Skin of body (tissue), 2 donors: ENCODE data around the gene MSRB3. TPM values are rescaled to one million over a fixed set of nuclear protein-coding genes. Genes with fewer than 3 reads are reported as not detected.

ENCODE experiments used
- DNase-seq: peaks from one replicate; lab custom pipeline; 2025; lab: John Stamatoyannopoulos, UW
- total RNA-seq: library from RNA; depleted of rRNA; stranded (reverse); fragments of >200 nt; gene quantifications from one replicate; pipeline ENCODE4 v1.2.3, GENCODE V29; 2014

The MSRB3 gene
- total RNA-seq, 1 donor from 2014 or later, result 23.8 TPM

DNA sequence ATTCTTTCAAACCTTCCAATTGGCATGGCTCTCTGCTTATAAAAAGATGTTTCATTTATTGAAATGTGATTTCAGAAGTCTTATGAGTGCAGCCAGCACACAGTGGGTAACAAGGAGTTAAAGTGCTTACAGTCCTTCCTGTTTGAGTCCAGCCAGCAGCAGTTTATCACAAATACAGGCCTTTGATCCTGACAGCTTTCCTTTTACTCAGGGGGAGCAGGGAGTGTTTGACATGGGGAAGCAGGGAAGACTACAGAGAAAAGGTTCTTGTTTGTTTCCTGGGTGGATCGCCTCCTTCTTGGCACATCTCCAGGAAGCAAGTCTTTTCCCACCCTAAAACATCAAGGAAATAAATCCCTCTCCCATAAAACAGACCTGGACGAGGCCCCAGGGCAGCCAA lies 216.1 kb downstream of the MSRB3 start:
- no peak for DNase-seq

DNA sequence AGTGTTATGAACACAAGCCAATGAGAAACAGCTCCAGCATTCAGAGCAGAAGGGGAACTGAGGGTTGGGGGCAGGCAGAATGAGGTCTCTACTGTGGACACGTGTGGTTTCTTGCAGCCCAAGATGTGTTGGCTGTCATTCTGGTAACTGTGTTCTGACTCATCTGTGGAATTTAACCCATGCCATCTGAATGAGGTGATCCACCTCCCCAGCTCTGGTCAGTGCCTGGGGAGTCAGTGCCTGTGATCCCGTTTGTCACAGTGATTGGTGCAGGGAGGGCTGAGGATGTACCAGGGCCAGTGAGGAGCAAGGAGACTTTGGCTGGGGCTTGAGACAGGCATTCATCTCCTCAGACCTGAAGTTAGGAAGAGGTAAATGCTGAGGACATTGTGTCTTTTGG lies 216.8 kb downstream of the MSRB3 start:
- DNase-seq, result no peak

DNA sequence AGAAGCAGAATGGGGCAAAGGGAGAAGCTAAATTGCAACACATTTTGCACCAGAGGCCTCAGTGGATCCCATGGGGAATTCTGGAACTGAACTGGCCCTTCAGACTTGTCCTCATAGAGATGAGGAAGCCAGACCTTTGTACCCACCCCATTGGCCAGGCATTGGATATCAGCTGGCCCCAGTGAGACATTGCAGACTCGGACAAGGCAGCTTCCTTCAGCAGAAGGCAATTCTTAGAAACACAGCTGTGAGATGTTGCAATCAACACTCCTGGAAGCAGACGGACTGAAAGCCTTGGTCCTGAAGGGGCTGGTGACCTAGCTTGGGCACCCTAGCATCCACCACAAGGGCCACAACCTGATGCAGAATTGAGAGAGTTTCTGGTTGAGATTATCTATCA lies 218.1 kb downstream of the MSRB3 start:
- no peak for DNase-seq

DNA sequence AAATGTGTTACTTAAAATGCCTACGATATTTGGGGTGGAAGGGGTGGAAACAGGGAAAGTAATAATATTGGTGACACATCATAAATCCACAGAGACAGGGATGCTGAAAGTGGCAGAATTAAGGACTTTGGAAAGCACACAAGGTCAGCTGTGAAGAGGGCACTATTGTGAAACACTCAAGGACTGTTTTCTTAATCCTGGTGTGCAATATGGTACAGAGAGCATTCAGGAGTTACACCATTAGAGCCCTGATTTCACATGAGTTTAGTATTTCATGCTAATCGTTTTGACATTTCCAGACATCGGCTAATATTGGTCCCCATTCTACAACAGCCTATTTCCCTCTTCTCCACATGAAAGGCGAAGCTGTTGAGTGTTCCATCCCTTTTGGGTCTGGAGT lies 219.2 kb downstream of the MSRB3 start:
- no peak for DNase-seq

DNA sequence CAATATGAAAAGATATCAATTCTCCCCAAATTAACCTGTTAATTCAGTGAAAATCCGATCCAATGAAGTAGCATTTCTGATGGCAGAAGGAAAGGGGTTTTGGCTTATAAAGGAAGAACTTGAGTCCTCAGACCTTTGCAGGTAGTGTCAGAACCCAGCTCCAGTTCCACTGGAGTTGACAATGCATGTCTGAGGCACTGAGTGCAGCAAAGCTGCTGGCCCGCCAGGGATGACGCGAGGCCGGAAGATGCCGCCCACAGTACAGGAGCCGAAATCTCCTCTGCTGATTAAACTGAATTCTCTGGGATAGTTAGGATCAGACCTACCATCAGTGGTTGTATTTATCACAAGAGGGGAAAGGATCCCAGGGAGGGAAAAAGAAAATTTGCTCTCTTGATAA lies 220.7 kb downstream of the MSRB3 start:
- no peak for DNase-seq

DNA sequence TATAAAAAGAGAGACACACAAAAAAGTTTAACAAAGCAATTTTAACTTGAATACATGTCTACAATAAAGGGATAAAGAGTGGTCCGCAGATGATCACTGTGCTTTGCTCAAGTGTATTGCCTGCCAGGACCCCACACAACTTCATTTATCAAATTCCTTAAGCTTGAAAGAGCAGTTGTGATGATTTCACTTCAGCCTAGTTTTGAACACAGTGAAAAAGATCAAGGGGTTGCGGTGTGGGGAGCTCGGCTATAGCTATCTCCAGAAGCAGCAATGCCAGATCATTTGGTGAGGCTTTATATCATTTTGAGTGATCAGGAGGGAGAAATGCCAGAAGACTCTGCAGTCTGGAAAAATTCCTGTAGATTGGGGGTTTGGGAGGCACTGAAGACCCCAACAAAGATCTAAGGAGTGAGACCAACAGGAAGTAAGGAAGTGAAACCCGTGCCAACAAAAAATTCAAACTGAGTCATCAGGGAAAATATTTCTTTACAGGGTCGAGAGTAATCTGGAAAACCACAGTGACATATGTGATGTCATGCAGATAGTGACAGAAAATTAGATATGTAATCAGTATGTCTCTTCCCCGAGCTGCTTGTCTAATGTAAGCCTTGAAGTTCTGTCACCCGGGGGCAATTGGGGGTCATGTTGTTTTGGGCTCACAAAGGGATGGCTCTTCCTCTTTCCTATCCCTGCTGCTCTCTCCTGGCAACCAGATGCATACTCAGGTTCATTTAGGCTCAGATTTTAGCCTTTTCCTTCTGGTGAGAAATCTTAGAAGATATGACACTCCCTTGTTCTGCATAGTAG lies 221.8 kb downstream of the MSRB3 start:
- DNase-seq, result peak; percentile 59

DNA sequence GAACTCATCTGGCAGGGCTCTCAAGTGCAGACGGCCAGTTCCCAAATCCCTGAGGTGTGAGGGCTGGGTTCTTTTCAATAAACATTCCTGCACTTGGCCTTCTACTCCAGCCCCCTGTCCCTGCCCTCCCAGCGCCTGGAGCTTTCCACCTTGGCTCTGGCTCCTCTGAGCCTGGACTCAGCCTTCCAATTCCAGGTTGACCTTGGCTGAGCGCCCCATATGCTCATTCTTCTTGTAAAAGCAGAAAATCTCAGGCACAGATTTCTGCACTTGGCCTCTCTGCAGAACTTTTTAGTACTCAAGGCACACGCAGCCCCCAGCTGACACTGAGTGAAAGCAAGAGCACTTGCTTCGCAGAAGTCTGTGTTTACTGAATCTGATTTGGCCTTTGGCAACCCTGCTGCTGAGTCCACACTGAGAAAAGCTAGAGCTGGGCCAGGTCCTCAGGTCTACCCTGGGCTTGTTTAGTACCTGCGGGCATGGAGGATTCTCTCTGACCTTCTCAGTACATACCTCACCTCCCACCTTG lies 222.7 kb downstream of the MSRB3 start:
- DNase-seq, result peak; percentile 68

DNA sequence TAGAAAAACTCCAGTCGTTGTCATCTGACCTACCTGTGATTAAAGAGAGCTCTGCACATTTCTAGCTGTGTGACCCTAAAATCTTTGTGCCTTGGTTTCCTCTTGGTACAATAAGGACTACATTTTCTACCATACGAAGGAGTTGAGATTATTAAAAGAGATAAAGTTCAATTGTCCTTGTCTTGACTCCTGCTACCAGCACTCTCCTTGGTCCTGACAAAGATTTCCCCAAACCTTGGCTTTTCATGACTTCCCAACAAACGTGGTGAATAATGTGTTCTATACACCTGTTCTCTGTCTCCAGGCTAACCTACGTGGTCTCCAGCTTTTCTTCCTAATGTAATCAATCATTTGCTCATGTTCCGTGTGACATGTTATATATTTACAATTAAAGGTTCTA lies 223.5 kb downstream of the MSRB3 start:
- DNase-seq, result no peak

DNA sequence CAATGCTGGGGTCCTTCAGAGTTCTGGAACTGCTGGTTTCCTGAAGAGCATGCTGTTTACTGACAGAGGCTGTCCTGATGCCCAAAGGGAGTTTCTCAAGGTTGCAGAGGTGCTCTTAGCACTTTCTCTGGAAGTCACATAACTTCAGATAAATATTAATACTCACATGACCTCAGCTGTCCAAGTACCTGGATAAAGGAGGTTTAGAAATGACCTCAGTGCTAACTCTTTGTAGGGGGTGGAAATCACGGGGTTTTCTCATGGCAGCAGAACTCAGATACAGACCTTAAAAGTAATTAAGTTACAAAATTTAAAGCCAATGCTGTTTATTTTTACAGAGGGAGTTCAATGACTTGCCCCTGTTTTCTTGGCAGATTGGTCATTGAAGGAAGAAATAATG lies 225.9 kb downstream of the MSRB3 start:
- DNase-seq, result no peak

DNA sequence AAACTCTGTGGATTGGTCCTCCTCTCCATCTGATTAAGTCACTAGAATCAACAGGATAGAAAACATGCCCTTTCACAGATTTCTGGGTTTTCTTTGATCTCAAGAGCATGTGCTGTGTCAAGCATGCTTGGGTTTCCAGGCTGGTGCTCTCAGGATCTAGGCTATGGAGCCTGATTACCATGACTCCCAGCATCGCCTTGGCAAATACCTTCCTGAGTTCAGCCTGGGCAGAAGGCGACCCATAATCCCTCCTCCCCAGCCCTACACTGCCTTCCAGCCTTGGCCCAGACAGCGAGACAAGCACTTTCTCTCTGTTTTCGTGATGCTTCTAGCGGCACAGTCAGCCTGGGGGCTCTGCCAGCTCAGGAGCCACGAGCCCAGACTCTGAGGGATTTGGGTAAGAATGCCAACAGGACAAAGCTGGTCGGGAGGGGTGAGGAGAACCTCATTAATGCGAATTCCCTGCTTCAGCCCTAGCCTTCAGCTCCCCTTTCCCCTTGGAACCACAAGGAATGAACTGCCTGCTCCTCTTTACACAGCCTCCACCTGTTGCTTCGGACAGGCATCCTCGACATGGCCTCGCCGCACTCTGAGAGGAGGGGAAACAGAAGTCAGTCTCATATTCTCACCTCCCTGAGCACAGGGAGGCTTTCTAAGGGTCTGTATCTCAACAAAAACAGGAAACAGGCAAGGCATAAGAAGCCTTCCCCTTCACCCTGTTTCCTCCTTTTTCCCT lies 227.1 kb downstream of the MSRB3 start:
- DNase-seq, result no peak

DNA sequence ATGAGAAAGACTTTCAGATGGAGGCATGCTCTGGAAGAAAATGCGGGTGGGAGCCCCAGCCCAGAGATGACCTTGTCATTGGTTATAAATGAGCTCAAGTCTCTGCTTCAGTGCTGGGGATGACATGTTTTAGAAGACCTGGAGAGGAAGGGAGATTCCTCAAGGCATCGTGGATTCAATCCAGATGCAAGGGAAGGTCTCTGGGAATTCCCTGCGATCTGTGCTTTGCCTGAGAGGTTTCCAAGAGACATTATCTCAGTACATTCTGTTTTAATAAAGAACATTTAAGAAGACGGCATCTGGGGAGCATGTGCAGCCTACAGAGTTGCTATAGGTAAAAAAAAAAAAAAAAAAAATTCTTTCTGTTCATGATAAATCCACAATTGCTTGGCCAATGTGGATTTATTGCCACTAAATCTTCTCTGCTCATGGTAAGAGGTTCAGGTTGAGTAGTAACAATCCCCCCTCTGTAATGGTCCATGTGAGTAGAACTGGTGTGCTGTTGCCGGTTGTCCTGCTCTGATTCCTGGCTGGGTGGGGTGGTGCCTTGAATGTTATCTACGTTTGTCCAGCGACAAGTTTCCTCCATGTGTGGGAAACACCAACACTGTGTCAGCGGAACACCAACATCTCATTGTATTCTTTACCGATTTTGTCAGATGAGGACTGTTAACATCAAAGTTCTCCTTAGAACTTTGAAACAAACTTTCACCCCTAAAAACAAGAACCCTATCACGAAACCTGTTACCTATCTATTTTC lies 230.0 kb downstream of the MSRB3 start:
- peak; percentile 52 for DNase-seq

DNA sequence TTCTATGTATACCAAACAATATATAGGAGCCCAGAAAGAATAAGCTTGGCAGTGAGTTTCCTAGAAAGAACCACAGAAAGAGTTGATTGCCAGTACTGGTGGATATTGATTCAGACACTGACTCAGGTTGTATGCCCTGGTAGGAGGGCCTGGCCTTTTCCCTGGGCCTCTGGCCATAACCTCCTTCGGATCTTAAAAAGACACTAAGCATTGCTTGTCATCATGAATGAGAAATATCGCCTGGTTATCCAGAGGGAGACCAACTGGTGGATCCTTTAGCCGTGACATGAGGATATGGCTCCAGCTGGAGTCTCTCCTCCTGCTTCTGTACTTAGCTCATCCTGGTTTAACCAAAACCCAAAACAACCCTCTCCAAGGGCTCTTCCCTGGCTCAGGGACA lies 231.5 kb downstream of the MSRB3 start:
- no peak for DNase-seq

DNA sequence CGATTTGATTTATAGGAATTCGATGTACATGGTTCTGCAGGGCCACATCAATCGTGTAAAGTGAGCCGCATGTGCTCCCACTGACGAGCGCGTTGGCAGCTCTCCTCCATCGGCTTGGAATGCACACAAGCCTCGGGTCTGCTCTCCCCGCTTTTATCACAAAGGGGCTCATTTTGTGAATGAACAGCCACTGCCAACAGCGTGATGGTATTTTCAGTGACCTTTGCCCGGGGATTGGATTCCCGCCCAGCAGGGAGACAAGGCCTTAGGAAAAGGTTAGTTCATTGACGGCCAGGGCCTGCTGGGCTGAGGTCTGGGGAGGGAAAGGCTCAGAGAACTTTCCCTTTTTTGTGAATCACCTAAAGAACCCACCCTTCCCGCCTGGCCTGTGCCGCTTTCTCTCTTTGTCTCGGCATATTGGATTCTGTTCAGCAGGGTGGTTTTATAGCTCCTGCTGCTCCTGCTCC lies 232.1 kb downstream of the MSRB3 start:
- peak; percentile 62 for DNase-seq

DNA sequence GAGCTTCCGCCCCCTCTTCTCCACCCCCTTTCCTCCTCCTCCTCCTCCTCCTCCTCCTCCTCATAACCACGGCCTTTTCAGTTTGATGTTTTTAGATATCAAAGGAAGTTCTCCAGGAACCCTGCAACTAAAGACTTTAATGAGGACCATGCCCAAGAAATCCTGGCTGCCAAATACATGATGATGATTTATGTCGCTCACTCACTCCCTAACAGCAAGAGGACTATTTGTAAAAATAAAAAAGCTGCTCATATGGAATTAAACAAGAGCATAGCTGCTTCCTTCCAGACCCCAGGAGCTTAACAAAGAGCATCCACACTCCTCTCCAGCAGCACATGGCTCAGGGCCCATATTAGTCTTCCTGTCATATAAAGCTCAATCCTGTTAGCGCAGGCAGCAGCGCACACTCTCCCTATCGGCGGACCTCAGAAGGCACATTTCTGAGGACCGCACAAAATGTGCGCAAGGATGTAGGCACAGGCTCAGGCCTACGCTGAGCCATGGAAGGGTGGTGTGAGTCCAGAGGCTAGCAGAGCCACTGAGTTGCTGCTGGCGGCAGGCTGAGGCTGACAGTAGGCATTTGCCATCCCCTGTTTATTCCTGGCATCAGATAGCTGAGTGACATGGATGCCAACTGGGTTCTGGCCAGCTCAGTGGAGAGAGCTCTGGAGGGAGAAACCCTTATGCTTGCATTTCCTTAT lies 232.8 kb downstream of the MSRB3 start:
- DNase-seq, result peak; percentile 97

DNA sequence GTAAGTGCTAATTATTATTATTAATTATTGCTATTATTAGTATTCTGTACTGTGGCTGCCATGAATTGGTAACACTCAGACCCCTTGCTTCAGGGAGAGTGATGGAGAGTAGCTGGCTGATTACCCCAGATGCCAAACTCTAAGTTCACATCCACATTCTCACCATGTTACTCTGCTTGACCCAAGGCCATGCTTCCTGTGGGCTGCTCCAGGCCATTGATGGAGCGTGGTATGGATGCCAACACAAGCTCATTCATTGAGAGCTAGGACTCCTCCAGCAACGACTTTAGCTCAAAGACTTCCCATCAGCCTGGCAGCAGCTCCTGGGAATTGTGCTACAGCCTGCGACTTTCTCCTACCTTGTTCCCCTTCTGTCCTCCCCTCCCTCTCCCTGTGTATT lies 233.4 kb downstream of the MSRB3 start:
- no peak for DNase-seq

Other genes with a start within 250 kb of the MSRB3 start
- gene WIF1, start 157.4 kb upstream of the MSRB3 start, total RNA-seq, result 17.3 TPM
- 37.9 TPM for gene LEMD3, start 109.1 kb upstream of the MSRB3 start, total RNA-seq